ENCODE results near the gene ACTA2.

Gene ACTA2

GRCh38 chr10:88952647-88953111 is at the start of gene ACTA2:
TSS of gene ACTA2 (minus strand) at chr10:88952773. CDS start at chr10:88948930, 3,843 bp downstream.
- no peak for DNase-seq

GRCh38 chr10:89001729-89002072 is 49.1 kb upstream of the ACTA2 start:
- no peak for DNase-seq

- DNase-seq = no peak
These were observed 48.6 kb upstream of the ACTA2 start for GRCh38 chr10:89001024-89001728.

DNA sequence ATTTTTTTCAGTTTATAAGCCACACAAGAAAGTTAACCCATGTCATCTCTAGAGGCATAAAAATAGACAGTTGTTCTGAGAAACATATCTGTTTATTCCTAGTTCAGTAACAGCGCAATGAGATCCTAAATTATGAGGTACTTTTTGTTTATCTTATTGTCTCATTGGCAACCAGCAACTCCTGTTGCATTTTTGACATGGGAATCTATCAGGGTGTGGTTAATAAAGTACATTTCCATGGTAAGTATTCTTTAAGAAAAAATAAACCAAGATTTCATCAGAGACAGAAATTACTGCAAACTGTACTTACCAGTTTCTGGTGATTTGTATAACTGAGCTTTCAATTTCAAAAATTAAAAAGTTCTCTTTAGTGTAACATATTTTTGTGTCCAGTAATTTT is 47.1 kb upstream of the ACTA2 start:
- DNase-seq = no peak

DNA sequence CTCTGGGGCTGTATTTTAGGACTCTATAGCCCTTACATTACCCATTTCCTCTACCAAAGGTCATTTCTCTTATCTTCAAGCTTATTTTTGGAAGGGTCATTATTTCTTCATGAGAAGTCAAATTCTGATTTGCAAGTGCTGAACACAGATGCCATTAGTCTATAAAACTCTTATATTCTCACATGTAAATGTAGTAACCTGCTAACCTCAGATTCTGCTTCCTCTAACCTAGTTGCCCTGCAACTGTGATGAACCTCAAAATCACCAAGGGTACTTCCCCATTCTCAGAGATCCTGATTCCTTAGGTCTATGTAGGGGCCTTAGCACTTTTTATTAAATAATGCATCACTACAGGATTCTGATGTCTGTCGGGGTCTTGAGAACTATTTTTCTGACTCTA is 44.4 kb upstream of the ACTA2 start:
- DNase-seq = no peak

DNA sequence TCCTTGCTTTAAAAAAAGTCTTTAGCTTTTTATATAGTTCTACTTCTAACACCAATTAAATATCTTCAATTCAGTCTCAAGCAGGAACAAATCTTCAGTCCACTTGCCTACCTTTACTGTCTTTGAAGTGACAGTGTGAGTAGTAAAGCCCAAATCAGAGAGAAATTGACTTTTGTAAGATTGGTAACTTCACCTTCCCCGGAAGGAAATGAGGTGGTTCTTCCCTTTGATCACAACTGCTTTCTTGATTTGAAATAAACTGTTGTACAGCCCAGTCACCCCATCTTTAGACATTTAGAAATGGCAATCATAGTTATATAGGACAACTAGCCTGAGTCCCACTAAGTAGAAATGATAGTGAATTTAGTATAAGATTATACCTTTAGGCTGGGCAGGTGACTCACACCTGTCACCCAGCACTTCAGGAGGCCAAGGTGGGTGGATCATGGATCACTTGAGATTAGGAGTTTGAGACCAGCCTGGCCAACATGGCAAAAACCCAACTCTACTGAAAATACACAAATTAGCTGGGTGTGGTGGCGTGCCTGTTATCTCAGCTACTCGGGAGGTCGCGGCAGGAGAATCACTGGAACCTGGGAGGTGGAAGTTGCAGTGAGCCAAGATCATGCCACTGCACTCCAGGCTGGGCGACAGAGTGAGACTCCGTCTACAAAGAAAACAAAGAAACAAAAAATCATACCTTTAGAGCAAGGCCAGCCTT is 42.7 kb upstream of the ACTA2 start:
- no peak for DNase-seq

DNA sequence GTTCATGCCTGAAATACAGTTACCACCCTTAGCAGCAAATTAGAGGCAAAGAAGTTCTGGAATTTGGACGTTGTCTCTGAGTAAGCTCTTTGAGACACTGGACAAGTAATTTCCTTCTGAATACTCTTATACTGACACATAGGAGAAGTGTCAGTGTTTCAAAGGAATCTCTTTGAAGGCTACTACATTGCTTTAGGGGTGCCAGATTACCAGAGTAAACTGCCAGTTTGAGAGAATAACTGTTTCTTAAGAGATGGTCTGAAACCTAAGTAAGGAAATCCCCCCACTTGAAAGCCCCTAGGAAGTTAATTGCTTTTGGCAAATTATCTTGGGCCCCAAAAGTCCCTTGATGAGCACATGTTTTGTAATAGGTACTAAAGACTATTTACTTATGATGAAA is 41.4 kb upstream of the ACTA2 start:
- no peak for DNase-seq

DNA sequence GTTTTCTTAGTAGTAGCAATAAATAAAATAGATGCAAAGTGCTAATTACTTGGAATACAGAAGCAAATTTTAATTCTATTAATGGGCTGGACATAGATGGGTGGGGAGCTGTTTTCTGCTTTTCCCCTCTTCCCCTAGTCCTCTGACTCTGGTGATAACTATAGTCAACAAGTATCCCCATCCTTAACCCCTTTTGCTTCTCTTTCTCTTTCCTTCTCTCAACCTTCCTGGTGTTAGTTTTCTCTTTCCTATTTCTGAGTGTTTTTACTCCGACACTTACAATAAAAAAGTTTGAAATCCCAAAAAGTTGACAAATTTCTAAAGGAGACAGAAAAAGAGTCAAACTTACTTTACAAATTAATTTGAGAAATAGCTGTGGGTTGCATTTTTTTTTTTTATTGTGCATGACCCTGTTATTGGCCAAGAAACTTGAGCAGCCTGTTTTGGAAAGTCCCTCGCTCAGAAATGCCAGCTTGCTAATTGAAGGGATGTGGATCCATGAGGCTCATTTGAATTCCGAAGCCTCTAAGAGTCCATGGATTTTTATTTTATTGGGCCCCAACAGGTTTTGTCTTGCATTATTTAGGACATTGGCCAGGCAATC is 40.5 kb upstream of the ACTA2 start:
- no peak for DNase-seq

GRCh38 chr10:88991899-88992320 is 39.3 kb upstream of the ACTA2 start:
- DNase-seq = no peak

DNA sequence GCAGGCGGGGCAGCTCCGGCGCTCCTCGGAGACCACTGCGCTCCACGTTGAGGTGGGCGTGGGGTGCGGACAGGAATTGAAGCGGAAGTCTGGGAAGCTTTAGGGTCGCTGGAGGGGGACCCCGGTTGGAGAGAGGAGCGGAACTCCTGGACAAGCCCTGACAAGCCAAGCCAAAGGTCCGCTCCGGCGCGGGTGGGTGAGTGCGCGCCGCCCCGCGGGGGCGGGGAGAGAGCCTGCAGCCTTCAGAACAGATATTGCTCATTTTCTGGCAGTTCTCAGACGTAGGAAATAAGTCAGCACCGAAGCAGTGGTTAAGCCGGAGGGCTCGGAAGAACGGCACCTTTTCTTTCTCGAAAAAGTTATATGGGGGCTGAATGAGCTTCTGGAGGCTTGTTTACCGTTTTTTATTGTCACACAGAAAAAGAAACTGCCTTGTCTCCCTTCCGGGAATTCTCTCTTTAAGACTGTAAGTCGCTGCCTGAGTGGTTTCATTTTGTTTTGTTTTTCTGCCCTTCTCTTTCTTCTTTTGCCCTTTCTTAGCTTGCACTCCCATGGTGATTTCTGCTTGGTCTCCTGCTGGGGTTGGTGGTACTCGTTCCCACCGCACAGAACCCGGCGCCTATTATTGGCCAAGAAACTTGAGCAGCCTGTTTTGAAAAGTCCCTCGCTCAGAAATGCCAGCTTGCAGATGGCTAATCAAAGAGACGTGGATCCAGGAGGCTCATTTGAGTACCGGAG is 38.8 kb upstream of the ACTA2 start:
- DNase-seq = peak; percentile 17 to 50 (median 43)

DNA sequence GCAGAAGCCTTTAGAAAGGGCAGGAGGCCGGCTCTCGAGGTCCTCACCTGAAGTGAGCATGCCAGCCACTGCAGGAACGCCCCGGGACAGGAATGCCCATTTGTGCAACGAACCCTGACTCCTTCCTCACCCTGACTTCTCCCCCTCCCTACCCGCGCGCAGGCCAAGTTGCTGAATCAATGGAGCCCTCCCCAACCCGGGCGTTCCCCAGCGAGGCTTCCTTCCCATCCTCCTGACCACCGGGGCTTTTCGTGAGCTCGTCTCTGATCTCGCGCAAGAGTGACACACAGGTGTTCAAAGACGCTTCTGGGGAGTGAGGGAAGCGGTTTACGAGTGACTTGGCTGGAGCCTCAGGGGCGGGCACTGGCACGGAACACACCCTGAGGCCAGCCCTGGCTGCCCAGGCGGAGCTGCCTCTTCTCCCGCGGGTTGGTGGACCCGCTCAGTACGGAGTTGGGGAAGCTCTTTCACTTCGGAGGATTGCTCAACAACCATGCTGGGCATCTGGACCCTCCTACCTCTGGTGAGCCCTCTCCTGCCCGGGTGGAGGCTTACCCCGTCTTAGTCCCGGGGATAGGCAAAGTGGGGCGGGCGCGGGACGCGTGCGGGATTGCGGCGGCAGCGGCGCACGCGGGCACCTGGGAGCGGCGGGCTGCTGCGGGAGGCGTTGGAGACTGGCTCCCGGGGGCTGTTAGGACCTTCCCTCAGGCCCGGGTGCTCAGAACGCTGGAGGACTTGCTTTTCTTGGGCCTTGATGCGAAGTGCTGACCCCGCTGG is 38.0 kb upstream of the ACTA2 start, which contains the start of gene FAS:
TSS of gene FAS (plus strand) at position 415 of the 777 bp plus-strand sequence. CDS start at position 494, 79 bp downstream.
- peak; percentile 44 to 67 (median 54) for DNase-seq

DNA sequence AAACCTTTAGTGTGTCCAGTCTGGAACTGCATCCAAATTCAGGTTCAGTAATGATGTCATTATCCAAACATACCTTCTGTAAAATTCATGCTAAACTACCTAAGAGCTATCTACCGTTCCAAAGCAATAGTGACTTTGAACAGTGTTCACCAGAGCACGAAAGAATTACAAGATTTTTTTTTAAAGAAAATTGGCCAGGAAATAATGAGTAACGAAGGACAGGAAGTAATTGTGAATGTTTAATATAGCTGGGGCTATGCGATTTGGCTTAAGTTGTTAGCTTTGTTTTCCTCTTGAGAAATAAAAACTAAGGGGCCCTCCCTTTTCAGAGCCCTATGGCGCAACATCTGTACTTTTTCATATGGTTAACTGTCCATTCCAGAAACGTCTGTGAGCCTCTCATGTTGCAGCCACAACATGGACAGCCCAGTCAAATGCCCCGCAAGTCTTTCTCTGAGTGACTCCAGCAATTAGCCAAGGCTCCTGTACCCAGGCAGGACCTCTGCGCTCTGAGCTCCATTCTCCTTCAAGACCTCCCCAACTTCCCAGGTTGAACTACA is 37.3 kb upstream of the ACTA2 start:
- DNase-seq = no peak

- DNase-seq = no peak
These were observed 36.9 kb upstream of the ACTA2 start for GRCh38 chr10:88989423-88989822.

- no peak for DNase-seq
These were observed 35.3 kb upstream of the ACTA2 start for GRCh38 chr10:88987840-88988239.

- DNase-seq = no peak
These were observed 34.7 kb upstream of the ACTA2 start for GRCh38 chr10:88987243-88987725.

GRCh38 chr10:88986549-88987242 is 34.1 kb upstream of the ACTA2 start:
- no peak for DNase-seq

- no peak for DNase-seq
These were observed 32.0 kb upstream of the ACTA2 start for GRCh38 chr10:88984525-88984924.

DNA sequence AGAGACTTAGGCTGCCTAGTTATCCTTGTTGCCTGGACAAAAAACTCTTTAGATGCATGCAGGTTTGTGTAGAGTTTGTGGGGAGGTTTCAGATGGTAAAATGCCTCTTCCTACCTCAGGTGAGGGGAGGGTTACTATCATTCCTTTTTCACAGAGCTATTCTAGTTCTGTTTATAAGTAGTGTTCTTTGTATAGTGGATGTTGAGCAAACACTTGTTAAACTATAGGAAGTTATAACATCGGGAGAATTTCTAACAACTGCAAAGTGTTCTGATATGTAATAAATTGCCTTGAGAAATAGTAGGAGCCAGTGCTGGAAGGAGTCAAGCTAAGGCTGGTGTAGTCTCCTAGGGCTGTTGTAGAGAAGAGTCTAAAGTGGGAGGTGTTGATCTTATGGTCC is 31.4 kb upstream of the ACTA2 start:
- DNase-seq = no peak

DNA sequence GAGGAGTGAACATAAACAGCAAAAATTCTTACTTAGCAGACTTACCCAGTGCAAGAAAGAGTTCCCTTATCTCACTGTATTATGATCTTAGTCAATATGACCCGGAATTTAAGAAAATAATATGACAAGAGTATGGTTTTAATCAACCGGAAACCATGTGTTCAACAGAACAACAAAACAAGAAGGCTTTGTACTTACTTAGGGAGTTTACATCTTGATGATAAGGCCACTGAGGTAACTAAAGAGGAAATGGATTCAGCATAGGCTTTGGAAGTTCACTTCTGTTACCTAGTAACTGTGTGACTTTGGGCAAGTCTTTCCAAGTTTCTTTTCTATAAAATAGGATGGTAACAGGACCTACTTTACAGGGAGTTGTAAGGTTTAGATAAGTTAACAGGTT is 30.6 kb upstream of the ACTA2 start:
- DNase-seq = no peak

DNA sequence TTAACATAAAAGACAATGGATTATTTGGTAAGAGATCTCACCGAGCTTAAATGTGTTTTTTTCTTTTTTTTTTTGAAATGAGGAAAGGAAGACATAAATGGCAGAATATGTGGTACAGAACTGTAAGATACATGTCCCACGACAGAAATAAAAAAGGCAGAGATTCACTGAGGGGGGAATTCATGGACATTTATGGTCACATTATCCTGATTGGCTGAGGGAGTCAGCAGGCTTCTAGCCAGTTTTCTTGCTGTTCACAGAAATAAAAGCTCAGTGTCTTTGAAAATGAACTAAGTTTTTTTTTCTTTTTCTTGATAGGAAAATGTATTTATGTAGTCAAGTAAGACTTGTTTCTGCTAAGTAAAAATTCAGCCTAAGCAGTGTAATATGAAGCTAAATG is 29.8 kb upstream of the ACTA2 start:
- no peak for DNase-seq

- DNase-seq = no peak
These were observed 28.9 kb upstream of the ACTA2 start for GRCh38 chr10:88981435-88981834.

All from activated CD4-positive, CD25-positive, alpha-beta regulatory T cell (primary cell).